GM12878 (cell line): ENCODE data around the gene EGR4.

ENCODE experiments used
- CHD4 ChIP-seq: fragments of 200-600 bp; sonication (generic); IDR thresholded peaks from 2 replicates; pipeline ENCODE4 v1.6.1; 2016; ENCODE audit warnings: mild to moderate bottlenecking
- CTCF ChIP-seq, 3 experiments: IDR thresholded peaks in 2 of 3; conservative IDR thresholded peaks in 1 of 3; 2 replicates each; pipeline ENCODE4 v1.5.1; 2011; ENCODE audit warnings: low read depth in 3 of 3, low read length in 3 of 3, mild to moderate bottlenecking in 3 of 3, control low read depth in 2 of 3, moderate library complexity in 2 of 3, inconsistent platforms in 1 of 3, mixed read lengths in 1 of 3; ENCODE audit not compliant: control insufficient read depth in 2 of 3, insufficient read depth in 1 of 3; ENCODE audit errors: extremely low read depth in 1 of 3
- NRF1 ChIP-seq: conservative IDR thresholded peaks from 2 replicates; pipeline ENCODE4 v1.6.1; 2011; ENCODE audit warnings: mild to moderate bottlenecking, low read depth, low read length, improper control_type of control experiment
- POLR2AphosphoS5 ChIP-seq: IDR thresholded peaks from 2 replicates; pipeline ENCODE4 v1.6.1; 2011; ENCODE audit warnings: mild to moderate bottlenecking, low read length, inconsistent platforms
- REST ChIP-seq: IDR thresholded peaks from 2 replicates; pipeline ENCODE4 v1.6.1; 2012; ENCODE audit warnings: mild to moderate bottlenecking, low read depth, low read length
- SIN3A ChIP-seq: IDR thresholded peaks from 2 replicates; pipeline ENCODE4 v1.6.1; 2012; ENCODE audit warnings: low read depth, low read length, improper control_type of control experiment
- YY1 ChIP-seq: IDR thresholded peaks from 2 replicates; pipeline ENCODE4 v1.6.1; 2011; ENCODE audit warnings: low read depth, mild to moderate bottlenecking, low read length
- ZBTB33 ChIP-seq: fragments of 450-650 bp; IDR thresholded peaks from 2 replicates; pipeline ENCODE4 v1.6.1; 2017; ENCODE audit warnings: mild to moderate bottlenecking
- TF ChIP-seq, protein P1 (sequence below): IDR thresholded peaks from 2 replicates; pipeline ENCODE4 v1.6.1; 2012; ENCODE audit warnings: low read depth, low read length, improper control_type of control experiment

GRCh38 chr2:73297151-73297559 lies 3.8 kb upstream of the EGR4 start:
- TF ChIP-seq REST (no peak), ZBTB33 (no peak), CTCF (IDR thresholded peaks at IDR 0.05 in 2 of 3, conservative IDR thresholded peaks at IDR 0.05 in 1 of 3; ENCODE audit: control insufficient read depth in 2 of 3, extremely low read depth in 1 of 3, insufficient read depth in 1 of 3, low read depth in 3 of 3, low read length in 3 of 3) (no peak), NRF1 (no peak), CHD4 (no peak), YY1 (no peak), SIN3A (no peak), POLR2AphosphoS5 (no peak)
- TF ChIP-seq, protein P1, sequence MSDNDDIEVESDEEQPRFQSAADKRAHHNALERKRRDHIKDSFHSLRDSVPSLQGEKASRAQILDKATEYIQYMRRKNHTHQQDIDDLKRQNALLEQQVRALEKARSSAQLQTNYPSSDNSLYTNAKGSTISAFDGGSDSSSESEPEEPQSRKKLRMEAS = no peak
